ENCODE results near the gene PLD6. TPM values are rescaled to one million over a fixed set of nuclear protein-coding genes. Genes with fewer than 3 reads are reported as not detected.
"Not testable (repeated sequence)": the region's sequence is repeated elsewhere in the genome, so short reads cannot be mapped to it uniquely, and the experiment has no call there.

Gene PLD6
- polyA plus RNA-seq, 6 donors from 2014 or later: 1.9 to 22.0 (median 4.1) TPM; not detected in 1

DNA sequence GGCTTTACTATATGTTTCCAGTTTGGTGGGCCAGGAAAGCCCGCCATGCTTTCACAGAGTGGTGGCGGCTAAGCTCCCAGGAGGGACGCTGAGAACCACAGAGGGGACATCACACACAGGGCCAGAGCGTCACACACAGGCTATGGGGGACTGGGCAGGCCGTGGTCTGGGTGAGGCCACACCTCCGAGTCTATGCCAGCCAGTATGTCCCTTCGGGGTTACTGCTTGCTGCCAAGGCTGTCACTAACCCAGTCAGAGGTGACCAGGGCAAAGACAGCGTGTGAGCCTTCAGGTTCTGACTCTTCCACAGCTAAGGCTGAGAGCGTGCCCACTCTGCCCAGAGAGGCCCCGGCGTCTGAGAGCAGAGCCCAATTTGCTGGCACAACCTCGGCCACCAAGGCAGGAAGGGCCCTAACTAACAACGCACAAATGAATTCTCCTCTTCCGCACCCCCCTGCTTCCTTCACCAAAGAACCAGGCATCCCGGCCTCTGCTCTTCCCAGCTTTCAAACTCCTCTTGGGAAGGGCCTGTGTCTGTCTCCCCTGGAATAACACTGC lies 2.9 kb downstream of the PLD6 start:
- Mint-ChIP-seq H3K9me3 (peaks cover 0 to 2% (median 0%) of the 10 kb centered on the region in 7 donors), H3K36me3 (no peaks in the 10 kb centered on the region), H3K27me3 (no peaks in the 10 kb centered on the region), H3K4me1 (peaks cover 10 to 22% (median 20%) of the 10 kb centered on the region in 3 donors), H3K27ac (peak overlapping the region in 3 of 6 donors; percentile 73 to 89 (median 79)), H3K4me3 (peak overlapping the region in 2 of 8 donors; percentile 42 to 58)
- DNase-seq (no peak), ATAC-seq (ENCODE audit: low read depth in 2 of 2) (no peak)

- ATAC-seq (ENCODE audit: low read depth in 2 of 2) (no peak), DNase-seq (no peak)
- H3K27ac Mint-ChIP-seq: no peak overlapping the region
- peaks cover 0 to 2% (median 0%) of the 10 kb centered on the region in 7 donors for H3K9me3 Mint-ChIP-seq
- peak overlapping the region in 2 of 8 donors; percentile 6 to 43 for H3K4me3 Mint-ChIP-seq
- H3K4me1 Mint-ChIP-seq: peaks cover 10 to 22% (median 20%) of the 10 kb centered on the region in 3 donors
- no peaks in the 10 kb centered on the region for H3K36me3 Mint-ChIP-seq
- H3K27me3 Mint-ChIP-seq: no peaks in the 10 kb centered on the region
Observed at GRCh38 chr17:17201907-17202306, 4.2 kb downstream of the PLD6 start.

GRCh38 chr17:17201271-17201670 lies 4.9 kb downstream of the PLD6 start:
- Mint-ChIP-seq H3K27me3 (no peaks in the 10 kb centered on the region), H3K4me1 (peaks cover 7 to 22% (median 20%) of the 10 kb centered on the region in 3 donors), H3K27ac (peak overlapping the region in 1 of 6 donors; percentile 81), H3K9me3 (no peaks in the 10 kb centered on the region), H3K4me3 (peak overlapping the region in 1 of 8 donors; percentile 6), H3K36me3 (no peaks in the 10 kb centered on the region)
- DNase-seq (no peak), ATAC-seq (ENCODE audit: low read depth in 2 of 2) (no peak)

GRCh38 chr17:17200831-17201230 lies 5.3 kb downstream of the PLD6 start:
- DNase-seq (no peak), ATAC-seq (ENCODE audit: low read depth in 2 of 2) (no peak)
- H3K4me3 Mint-ChIP-seq: peak overlapping the region in 1 of 8 donors; percentile 6
- no peaks in the 10 kb centered on the region for H3K9me3 Mint-ChIP-seq
- H3K36me3 Mint-ChIP-seq: no peaks in the 10 kb centered on the region
- no peak overlapping the region for H3K27ac Mint-ChIP-seq
- peaks cover 7 to 22% (median 20%) of the 10 kb centered on the region in 3 donors for H3K4me1 Mint-ChIP-seq
- H3K27me3 Mint-ChIP-seq: no peaks in the 10 kb centered on the region

- Mint-ChIP-seq H3K4me3 (no peak overlapping the region), H3K9me3 (no peaks in the 10 kb centered on the region), H3K27me3 (no peaks in the 10 kb centered on the region), H3K27ac (peak overlapping the region in 2 of 6 donors; percentile 13 to 42), H3K36me3 (no peaks in the 10 kb centered on the region), H3K4me1 (peaks cover 7 to 18% (median 16%) of the 10 kb centered on the region in 3 donors)
- ATAC-seq (ENCODE audit: low read depth in 2 of 2) (no peak), DNase-seq (no peak)
Observed at GRCh38 chr17:17200311-17200710, 5.8 kb downstream of the PLD6 start.

- Mint-ChIP-seq H3K27me3 (no peaks in the 10 kb centered on the region), H3K4me1 (peaks cover 0 to 7% (median 5%) of the 10 kb centered on the region in 3 donors), H3K27ac (no peak overlapping the region), H3K36me3 (no peaks in the 10 kb centered on the region), H3K4me3 (no peak overlapping the region), H3K9me3 (no peaks in the 10 kb centered on the region)
- ATAC-seq (ENCODE audit: low read depth in 2 of 2): no peak
- no peak for DNase-seq
Observed at GRCh38 chr17:17198281-17198680, 7.9 kb downstream of the PLD6 start.

GRCh38 chr17:17196776-17197175 lies 9.4 kb downstream of the PLD6 start:
- H3K27me3 Mint-ChIP-seq: no peaks in the 10 kb centered on the region
- ATAC-seq (ENCODE audit: low read depth in 2 of 2) (no peak), DNase-seq (no peak)
- H3K27ac Mint-ChIP-seq: peak overlapping the region in 1 of 6 donors; percentile 59
- no peaks in the 10 kb centered on the region for H3K36me3 Mint-ChIP-seq
- no peak overlapping the region for H3K4me3 Mint-ChIP-seq
- no peaks in the 10 kb centered on the region for H3K9me3 Mint-ChIP-seq
- peaks cover 0 to 19% (median 5%) of the 10 kb centered on the region in 3 donors for H3K4me1 Mint-ChIP-seq

- H3K27me3 Mint-ChIP-seq; H3K4me3 Mint-ChIP-seq; H3K36me3 Mint-ChIP-seq; DNase-seq; H3K27ac Mint-ChIP-seq; ATAC-seq (ENCODE audit: low read depth in 2 of 2); H3K9me3 Mint-ChIP-seq: not testable (repeated sequence)
- peaks cover 0 to 19% (median 0%) of the 10 kb centered on the region in 3 donors for H3K4me1 Mint-ChIP-seq
Observed at GRCh38 chr17:17195466-17195865, 10.7 kb downstream of the PLD6 start.

GRCh38 chr17:17191961-17192381 lies 14.2 kb downstream of the PLD6 start:
- peaks cover 0 to 19% (median 0%) of the 10 kb centered on the region in 3 donors for H3K4me1 Mint-ChIP-seq
- peak overlapping the region in 4 of 8 donors; percentile 12 to 53 (median 34) for H3K4me3 Mint-ChIP-seq
- peak overlapping the region in 2 of 6 donors; percentile 19 to 32 for H3K27ac Mint-ChIP-seq
- no peaks in the 10 kb centered on the region for H3K36me3 Mint-ChIP-seq
- DNase-seq (no peak), ATAC-seq (ENCODE audit: low read depth in 2 of 2) (peak; percentile 27)
- H3K9me3 Mint-ChIP-seq: no peaks in the 10 kb centered on the region
- H3K27me3 Mint-ChIP-seq: no peaks in the 10 kb centered on the region

- no peak overlapping the region for H3K27ac Mint-ChIP-seq
- no peaks in the 10 kb centered on the region for H3K9me3 Mint-ChIP-seq
- DNase-seq (no peak), ATAC-seq (ENCODE audit: low read depth in 2 of 2) (no peak)
- peaks cover 0 to 21% (median 0%) of the 10 kb centered on the region in 3 donors for H3K4me1 Mint-ChIP-seq
- H3K4me3 Mint-ChIP-seq: peak overlapping the region in 1 of 8 donors; percentile 50
- no peaks in the 10 kb centered on the region for H3K36me3 Mint-ChIP-seq
- no peaks in the 10 kb centered on the region for H3K27me3 Mint-ChIP-seq
Observed at GRCh38 chr17:17191346-17191792, 14.8 kb downstream of the PLD6 start.

- Mint-ChIP-seq H3K9me3 (no peaks in the 10 kb centered on the region), H3K27me3 (no peaks in the 10 kb centered on the region), H3K4me1 (peaks cover 0 to 31% (median 6%) of the 10 kb centered on the region in 3 donors), H3K4me3 (no peak overlapping the region), H3K36me3 (no peaks in the 10 kb centered on the region), H3K27ac (no peak overlapping the region)
- ATAC-seq (ENCODE audit: low read depth in 2 of 2) (no peak), DNase-seq (no peak)
Observed at GRCh38 chr17:17190188-17190587, 15.9 kb downstream of the PLD6 start.

- Mint-ChIP-seq H3K27me3 (no peaks in the 10 kb centered on the region), H3K9me3 (no peaks in the 10 kb centered on the region), H3K4me3 (no peak overlapping the region), H3K27ac (peak overlapping the region in 1 of 6 donors; percentile 56), H3K4me1 (peaks cover 0 to 37% (median 10%) of the 10 kb centered on the region in 3 donors), H3K36me3 (no peaks in the 10 kb centered on the region)
- no peak for ATAC-seq (ENCODE audit: low read depth in 2 of 2)
- DNase-seq: no peak
Observed at GRCh38 chr17:17189559-17189958, 16.6 kb downstream of the PLD6 start.

DNA sequence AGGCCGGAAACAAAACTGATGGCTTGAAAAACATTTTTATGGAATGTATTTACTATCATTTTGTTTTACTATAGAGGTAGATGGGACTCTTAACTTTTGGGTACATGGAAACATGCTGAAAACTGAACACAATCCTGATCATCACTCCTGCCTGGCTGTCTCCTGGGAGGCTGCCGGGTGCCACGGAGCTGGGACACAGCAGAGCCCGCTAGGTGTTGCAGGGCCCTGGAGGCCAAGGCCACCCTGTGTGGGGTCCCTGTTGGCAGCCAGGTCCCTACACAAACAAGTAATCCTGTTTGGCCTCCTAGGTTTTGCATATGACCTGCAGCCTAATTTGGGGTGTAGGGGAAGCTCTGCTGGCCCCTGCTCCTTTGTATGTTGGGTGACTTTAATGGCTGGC lies 17.5 kb downstream of the PLD6 start:
- no peak for ATAC-seq (ENCODE audit: low read depth in 2 of 2)
- peak overlapping the region in 1 of 6 donors; percentile 67 for H3K27ac Mint-ChIP-seq
- DNase-seq: no peak

More for the DNA sequence above, 17.5 kb downstream of the PLD6 start:
- Mint-ChIP-seq H3K27me3 (no peaks in the 10 kb centered on the region), H3K36me3 (no peaks in the 10 kb centered on the region), H3K4me1 (peaks cover 0 to 44% (median 10%) of the 10 kb centered on the region in 3 donors), H3K4me3 (no peak overlapping the region), H3K9me3 (no peaks in the 10 kb centered on the region)
